T-cell (primary cell): ENCODE data around the gene EIF4EBP3. TPM values are rescaled to one million over a fixed set of nuclear protein-coding genes. Genes with fewer than 3 reads are reported as not detected.

Source experiments
- ATAC-seq, 4 experiments: fragments of 200-7000 bp in 3 of 4; fragments of 150-1000 bp in 1 of 4; cut with Tn5 transposase; replicated peaks in 1 of 4; 1 replicate in 3 of 4; 2 replicates in 1 of 4; pipeline ENCODE4 v1.10.0; 2021; ENCODE audit warnings: moderate library complexity in 3 of 4, mild to moderate bottlenecking in 2 of 4, moderate number of reproducible peaks in 1 of 4
- CTCF ChIA-PET, 2 donors: fragments of 300-600 bp; sonication (Branson Sonifier 250); formaldehyde crosslinking; loops; one replicate each; lab custom pipeline; 2022; ENCODE audit warnings: antibody characterized with exemption in 2 of 2; lab: Charles Lee
- POLR2A ChIA-PET, 2 donors: fragments of 300-600 bp; sonication (Branson Sonifier 250); formaldehyde crosslinking; loops; one replicate each; lab custom pipeline; 2022; ENCODE audit warnings: antibody characterized with exemption in 2 of 2; lab: Charles Lee
- DNase-seq, 35 experiments: peaks; one replicate each; pipeline versions ENCODE4 v3.0.0 to v3.0.0-alpha.2; 2013 to 2023
- H3K27ac ChIP-seq: one replicate; pipeline ENCODE4 v1.5.1; 2013; ENCODE audit warnings: low read length
- H3K27me3 ChIP-seq, 2 experiments: replicated peaks in 1 of 2; 1 replicate in 1 of 2; 2 replicates in 1 of 2; pipeline versions ENCODE4 v1.6.1 to v1.7.0; 2013; ENCODE audit warnings: low read length in 1 of 2, mixed read lengths in 1 of 2; ENCODE audit not compliant: control insufficient read depth in 2 of 2, insufficient read depth in 2 of 2; ENCODE audit errors: extremely low read depth in 1 of 2
- H3K36me3 ChIP-seq, 2 donors: 1 replicate in 1 of 2; 2 replicates in 1 of 2; pipeline versions ENCODE4 v1.6.1 to v1.7.0; 2013; ENCODE audit warnings: low read length in 1 of 2; ENCODE audit not compliant: control insufficient read depth in 2 of 2, insufficient read depth in 1 of 2; ENCODE audit errors: extremely low read depth in 1 of 2
- H3K4me1 ChIP-seq, 2 experiments: 1 replicate in 1 of 2; 2 replicates in 1 of 2; pipeline versions ENCODE4 v1.6.1 to v1.7.0; 2013; ENCODE audit warnings: low read length in 2 of 2, mixed read lengths in 1 of 2; ENCODE audit not compliant: insufficient read depth in 2 of 2, control insufficient read depth in 1 of 2; ENCODE audit errors: extremely low read depth in 1 of 2
- H3K4me3 ChIP-seq, 2 donors: 1 replicate in 1 of 2; 2 replicates in 1 of 2; pipeline versions ENCODE4 v1.5.1 to v1.7.0; 2013; ENCODE audit warnings: mild to moderate bottlenecking in 2 of 2, low read length in 1 of 2, moderate library complexity in 1 of 2; ENCODE audit not compliant: control insufficient read depth in 1 of 2; ENCODE audit errors: extremely low read depth in 1 of 2
- H3K9me3 ChIP-seq: 2 replicates; pipeline ENCODE4 v1.7.0; 2013
- H3K27ac Mint-ChIP-seq, 2 donors: one replicate each; pipeline ENCODE4 v1.8.0; 2020 to 2021; ENCODE audit warnings: mild to moderate bottlenecking in 2 of 2, mixed read lengths in 2 of 2
- H3K27me3 Mint-ChIP-seq, 2 donors: one replicate each; pipeline ENCODE4 v1.8.0; 2021 to 2022; ENCODE audit warnings: mixed read lengths in 2 of 2
- H3K36me3 Mint-ChIP-seq: one replicate; pipeline ENCODE4 v1.8.0; 2021; ENCODE audit warnings: mixed read lengths
- H3K4me1 Mint-ChIP-seq, 3 donors: one replicate each; pipeline ENCODE4 v1.8.0; 2020 to 2022; ENCODE audit warnings: mixed read lengths in 3 of 3, mild to moderate bottlenecking in 1 of 3
- H3K4me3 Mint-ChIP-seq, 3 donors: one replicate each; pipeline ENCODE4 v1.8.0; 2020 to 2022; ENCODE audit warnings: mild to moderate bottlenecking in 3 of 3, mixed read lengths in 3 of 3, moderate library complexity in 3 of 3
- H3K9me3 Mint-ChIP-seq, 3 donors: one replicate each; pipeline ENCODE4 v1.8.0; 2020 to 2022; ENCODE audit warnings: mixed read lengths in 3 of 3
- whole genome bisulfite sequencing: methylation state at CpG from one replicate; pipeline ENCODE4 v1.1.5; 2013; ENCODE audit warnings: missing lambda C conversion rate; ENCODE audit not compliant: insufficient coverage; 5-methylcytosine and 5-hydroxymethylcytosine counted together
- total RNA-seq, 35 experiments: library from RNA in 6 of 35; stranded (reverse) in 6 of 35; fragments of 120-200 nt in 1 of 35; gene quantifications; one replicate each; pipeline versions ENCODE4 v1.2.1 to v1.2.4 and lab custom pipeline; 2013 to 2026

The EIF4EBP3 gene
- total RNA-seq, 5 donors from 2014 or later (not counting 1 experiment from before 2014, with no cell fraction given), result 10.6 to 23.6 (median 20.4) TPM

GRCh38 chr5:140548300-140548688, 832 bp downstream of the EIF4EBP3 start:
- H3K27me3 ChIP-seq, result no peaks in the 10 kb centered on the region

GRCh38 chr5:140548791-140549190, 1.3 kb downstream of the EIF4EBP3 start:
- Mint-ChIP-seq H3K4me3 (peak overlapping the region; percentile 88 to 89 (median 89)), H3K4me1 (peaks cover 41 to 52% (median 43%) of the 10 kb centered on the region in 3 donors), H3K27ac (peak overlapping the region; percentile 97 to 99), H3K9me3 (no peaks in the 10 kb centered on the region), H3K27me3 (no peaks in the 10 kb centered on the region), H3K36me3 (peaks cover 36% of the 10 kb centered on the region)
- ChIA-PET POLR2A (interaction anchor here (0.6 to 2.4 kb wide), 6 partner anchors 10 to 158 kb away, joined by 3 to 11 read pairs (median 4); partner anchors contain the start of genes ANKHD1 (in 1 of the 2), APBB3 (in 1 of the 2), SLC35A4 (in 1 of the 2) and ZMAT2 (in 1 of the 2)), CTCF (interaction anchor here (0.6 to 2.5 kb wide), 6 partner anchors 15 to 99 kb away, joined by 3 to 11 read pairs (median 10); partner anchors contain the start of genes APBB3 (in 1 of the 2), IK (in 1 of the 2) and NDUFA2 (in 1 of the 2))
- Histone ChIP-seq H3K27ac (peak overlapping the region; percentile 77), H3K4me1 (peaks cover 5 to 30% of the 10 kb centered on the region in 2 experiments), H3K9me3 (no peaks in the 10 kb centered on the region), H3K27me3 (no peaks in the 10 kb centered on the region), H3K36me3 (peaks cover 0 to 36% of the 10 kb centered on the region in 2 donors), H3K4me3 (no peak overlapping the region)
- ATAC-seq (no peak), DNase-seq (no peak)
- 100% methylated on average over 3 of the region's 7 CpGs for WGBS

More at GRCh38 chr5:140548300-140548688, 832 bp downstream of the EIF4EBP3 start:
- no peaks in the 10 kb centered on the region for H3K9me3 ChIP-seq
- H3K4me3 Mint-ChIP-seq, result peak overlapping the region; percentile 88 to 89 (median 89)
- H3K4me3 ChIP-seq, result peak overlapping the region; percentile 73 to 77
- H3K36me3 ChIP-seq, result peaks cover 0 to 38% of the 10 kb centered on the region in 2 donors
- H3K27ac Mint-ChIP-seq, result peak overlapping the region; percentile 97 to 99
- WGBS, result 24% methylated on average over 4 of the region's 5 CpGs
- ChIA-PET CTCF (interaction anchor here (0.6 to 2.5 kb wide), 15 partner anchors 10 to 193 kb away, joined by 3 to 13 read pairs (median 6); partner anchors contain the start of genes ANKHD1 (in 1 of the 2), APBB3 (in 1 of the 2), IK (in 1 of the 2) and NDUFA2 (in 1 of the 2)), POLR2A (interaction anchor here (0.6 to 2.4 kb wide), 9 partner anchors 9 to 158 kb away, joined by 3 to 16 read pairs (median 5); partner anchors contain the start of genes ANKHD1 (in 1 of the 2), APBB3 (in 1 of the 2), IK (in 1 of the 2) and NDUFA2 (in 1 of the 2))
- H3K4me1 Mint-ChIP-seq, result peaks cover 36 to 47% (median 38%) of the 10 kb centered on the region in 3 donors
- H3K36me3 Mint-ChIP-seq, result peaks cover 32% of the 10 kb centered on the region
- peak in 1 of 35 experiments; percentile 29 for DNase-seq
- H3K9me3 Mint-ChIP-seq, result no peaks in the 10 kb centered on the region
- H3K4me1 ChIP-seq, result peaks cover 5 to 30% of the 10 kb centered on the region in 2 experiments
- peak in 3 of 4 experiments; percentile 2 to 4 (median 3) for ATAC-seq
- peak overlapping the region; percentile 77 for H3K27ac ChIP-seq
- H3K27me3 Mint-ChIP-seq, result no peaks in the 10 kb centered on the region

- Mint-ChIP-seq H3K36me3 (peaks cover 36% of the 10 kb centered on the region), H3K27ac (peak overlapping the region; percentile 97 to 99), H3K9me3 (no peaks in the 10 kb centered on the region), H3K4me1 (peaks cover 48 to 59% (median 50%) of the 10 kb centered on the region in 3 donors), H3K27me3 (no peaks in the 10 kb centered on the region), H3K4me3 (peak overlapping the region; percentile 88 to 89 (median 89))
- Histone ChIP-seq H3K27me3 (no peaks in the 10 kb centered on the region), H3K4me3 (no peak overlapping the region), H3K36me3 (peaks cover 0 to 33% of the 10 kb centered on the region in 2 donors), H3K9me3 (no peaks in the 10 kb centered on the region), H3K4me1 (peaks cover 5 to 30% of the 10 kb centered on the region in 2 experiments), H3K27ac (peak overlapping the region; percentile 19)
- ChIA-PET CTCF (interaction anchor here in 1 of 2 donors (1.2 to 2.5 kb wide), 2 partner anchors 20 to 98 kb away, joined by 3 to 9 read pairs; partner anchors contain the start of genes IK and NDUFA2), POLR2A (interaction anchor here in 1 of 2 donors (1.3 kb wide), 1 partner anchor 14 kb away, joined by 3 read pairs; no protein-coding TSS in a partner anchor)
- 100% methylated on average over 2 of the region's 3 CpGs for WGBS
- ATAC-seq (no peak), DNase-seq (peak in 2 of 35 experiments; percentile 31 to 37)
Observed at GRCh38 chr5:140549237-140550144, 2.0 kb downstream of the EIF4EBP3 start.

GRCh38 chr5:140550147-140551079, 3.0 kb downstream of the EIF4EBP3 start:
- Histone ChIP-seq H3K4me1 (peaks cover 5 to 37% of the 10 kb centered on the region in 2 experiments), H3K4me3 (no peak overlapping the region), H3K36me3 (peaks cover 0 to 29% of the 10 kb centered on the region in 2 donors), H3K27me3 (no peaks in the 10 kb centered on the region), H3K9me3 (no peaks in the 10 kb centered on the region), H3K27ac (no peak overlapping the region)
- ChIA-PET CTCF (interaction anchor here in 1 of 2 donors (1.2 kb wide), 1 partner anchor 97 kb away, joined by 3 read pairs; the partner anchor contains the start of genes IK and NDUFA2), POLR2A (no interaction called here)
- no peaks in the 10 kb centered on the region for H3K9me3 Mint-ChIP-seq
- peaks cover 57 to 68% (median 60%) of the 10 kb centered on the region in 3 donors for H3K4me1 Mint-ChIP-seq
- peak overlapping the region; percentile 47 to 81 for H3K27ac Mint-ChIP-seq
- no peaks in the 10 kb centered on the region for H3K27me3 Mint-ChIP-seq
- no peak for ATAC-seq
- H3K4me3 Mint-ChIP-seq, result peak overlapping the region in 1 of 3 donors; percentile 89
- DNase-seq, result no peak
- peaks cover 33% of the 10 kb centered on the region for H3K36me3 Mint-ChIP-seq
- WGBS, result 98% methylated on average over 4 of the region's 11 CpGs

GRCh38 chr5:140551872-140552271, 4.4 kb downstream of the EIF4EBP3 start:
- H3K4me1 ChIP-seq, result peaks cover 15 to 48% of the 10 kb centered on the region in 2 experiments
- no peaks in the 10 kb centered on the region for H3K9me3 ChIP-seq
- H3K27me3 Mint-ChIP-seq, result no peaks in the 10 kb centered on the region
- WGBS, result 100% methylated on average over 2 of the region's 4 CpGs
- peaks cover 69 to 75% (median 71%) of the 10 kb centered on the region in 3 donors for H3K4me1 Mint-ChIP-seq
- ChIA-PET CTCF (no interaction called here), POLR2A (no interaction called here)
- no peaks in the 10 kb centered on the region for H3K9me3 Mint-ChIP-seq
- no peak overlapping the region for H3K4me3 Mint-ChIP-seq
- H3K36me3 Mint-ChIP-seq, result peaks cover 33% of the 10 kb centered on the region
- no peak overlapping the region for H3K4me3 ChIP-seq
- peak overlapping the region in 1 of 2 donors; percentile 39 for H3K27ac Mint-ChIP-seq
- no peaks in the 10 kb centered on the region for H3K27me3 ChIP-seq
- peaks cover 0 to 29% of the 10 kb centered on the region in 2 donors for H3K36me3 ChIP-seq
- no peak for ATAC-seq
- DNase-seq, result no peak
- no peak overlapping the region for H3K27ac ChIP-seq
